Measurements from ENCODE around the gene UPK3B. TPM values are rescaled to one million over a fixed set of nuclear protein-coding genes. Genes with fewer than 3 reads are reported as not detected.
"Not testable (repeated sequence)": the region's sequence is repeated elsewhere in the genome, so short reads cannot be mapped to it uniquely, and the experiment has no call there.

The UPK3B gene
- total RNA-seq: 10 to 100 TPM in 1 of 5 donors, 1 to 10 TPM in 4; 4.6 to 10.6 (median 6.1) TPM
- 1.5 TPM for total RNA-seq (2013)
- 0 to 2.9 (median 0.70) reads per million in 29 experiments for total RNA-seq

GRCh38 chr7:76509931-76510877, at the start of gene UPK3B:
TSS of gene UPK3B (plus strand) at chr7:76510552. CDS start at chr7:76510653, 101 bp downstream.
- Histone ChIP-seq H3K4me3 (ENCODE audit: control insufficient read depth in 1 of 2, extremely low read depth in 1 of 2, low read length in 1 of 2) (no peak within 1 kb of the TSS), H3K36me3 (ENCODE audit: control insufficient read depth in 2 of 2, extremely low read depth in 1 of 2, insufficient read depth in 1 of 2, low read length in 1 of 2) (peaks cover 7 to 11% of the 10 kb centered on the region in 2 donors), H3K27ac (ENCODE audit: low read length) (no peak within 1 kb of the TSS), H3K27me3 (replicated peaks in 1 of 2; ENCODE audit: control insufficient read depth in 2 of 2, extremely low read depth in 1 of 2, insufficient read depth in 2 of 2, low read length in 1 of 2) (peaks cover 0 to 2% of the 10 kb centered on the region in 2 experiments), H3K9me3 (no peaks in the 10 kb centered on the region), H3K4me1 (ENCODE audit: control insufficient read depth in 1 of 2, extremely low read depth in 1 of 2, insufficient read depth in 2 of 2, low read length in 2 of 2) (no peaks in the 10 kb centered on the region)
- Mint-ChIP-seq H3K4me3 (no peak within 1 kb of the TSS), H3K4me1 (peaks cover 0 to 3% (median 0%) of the 10 kb centered on the region in 3 donors), H3K27ac (peak within 1 kb of the TSS in 1 of 2 donors; percentile 28), H3K27me3 (no peaks in the 10 kb centered on the region), H3K9me3 (no peaks in the 10 kb centered on the region), H3K36me3 (peaks cover 10% of the 10 kb centered on the region)
- CTCF ChIA-PET: no interaction called here
- DNase-seq: peak in 1 of 35 experiments; percentile 6
- peak in 1 of 4 experiments; percentile 27 for ATAC-seq (replicated peaks in 1 of 4)
- POLR2A ChIA-PET: no interaction called here
- 57% methylated on average over 9 of the region's 20 CpGs for WGBS (ENCODE audit: insufficient coverage)

GRCh38 chr7:76460767-76461166, 49.6 kb upstream of the UPK3B start:
- H3K27ac ChIP-seq (ENCODE audit: low read length); ATAC-seq (replicated peaks in 1 of 4); CTCF ChIA-PET; H3K4me1 ChIP-seq (ENCODE audit: control insufficient read depth in 1 of 2, extremely low read depth in 1 of 2, insufficient read depth in 2 of 2, low read length in 2 of 2); DNase-seq; H3K4me3 Mint-ChIP-seq; H3K36me3 ChIP-seq (ENCODE audit: control insufficient read depth in 2 of 2, extremely low read depth in 1 of 2, insufficient read depth in 1 of 2, low read length in 1 of 2); H3K36me3 Mint-ChIP-seq; H3K4me1 Mint-ChIP-seq; POLR2A ChIA-PET; H3K27ac Mint-ChIP-seq; H3K9me3 ChIP-seq; H3K27me3 Mint-ChIP-seq; H3K27me3 ChIP-seq (replicated peaks in 1 of 2; ENCODE audit: control insufficient read depth in 2 of 2, extremely low read depth in 1 of 2, insufficient read depth in 2 of 2, low read length in 1 of 2); H3K4me3 ChIP-seq (ENCODE audit: control insufficient read depth in 1 of 2, extremely low read depth in 1 of 2, low read length in 1 of 2); H3K9me3 Mint-ChIP-seq: not testable (repeated sequence)
- WGBS (ENCODE audit: insufficient coverage): no CpG with 5 or more reads among the region's 20 CpGs

- H3K36me3 Mint-ChIP-seq; H3K36me3 ChIP-seq (ENCODE audit: control insufficient read depth in 2 of 2, extremely low read depth in 1 of 2, insufficient read depth in 1 of 2, low read length in 1 of 2); H3K9me3 Mint-ChIP-seq; H3K27me3 ChIP-seq (replicated peaks in 1 of 2; ENCODE audit: control insufficient read depth in 2 of 2, extremely low read depth in 1 of 2, insufficient read depth in 2 of 2, low read length in 1 of 2); POLR2A ChIA-PET; H3K4me1 Mint-ChIP-seq; H3K4me1 ChIP-seq (ENCODE audit: control insufficient read depth in 1 of 2, extremely low read depth in 1 of 2, insufficient read depth in 2 of 2, low read length in 2 of 2); H3K27ac ChIP-seq (ENCODE audit: low read length); H3K9me3 ChIP-seq; H3K27ac Mint-ChIP-seq; H3K27me3 Mint-ChIP-seq; CTCF ChIA-PET: not testable (repeated sequence)
- peak in 32 of 35 experiments; percentile 9 to 72 (median 46) for DNase-seq
- H3K4me3 Mint-ChIP-seq: peak within 1 kb of the TSS; percentile 35 to 74 (median 43)
- ATAC-seq (replicated peaks in 1 of 4): peak; percentile 97 to 98 (median 98)
- WGBS (ENCODE audit: insufficient coverage): no CpG with 5 or more reads among the region's 54 CpGs
- peak within 1 kb of the TSS in 1 of 2 donors; percentile 28 for H3K4me3 ChIP-seq (ENCODE audit: control insufficient read depth in 1 of 2, extremely low read depth in 1 of 2, low read length in 1 of 2)
Observed at GRCh38 chr7:76461464-76462101, 48.8 kb upstream of the UPK3B start, which contains the start of gene DTX2. TSS of gene DTX2 (plus strand) at chr7:76461709. CDS start at chr7:76480510, 18,801 bp downstream.

- DNase-seq; H3K4me3 Mint-ChIP-seq; H3K4me1 ChIP-seq (ENCODE audit: control insufficient read depth in 1 of 2, extremely low read depth in 1 of 2, insufficient read depth in 2 of 2, low read length in 2 of 2); H3K9me3 ChIP-seq; H3K27ac ChIP-seq (ENCODE audit: low read length); H3K27me3 Mint-ChIP-seq; H3K4me1 Mint-ChIP-seq; CTCF ChIA-PET; H3K36me3 Mint-ChIP-seq; H3K27ac Mint-ChIP-seq; H3K4me3 ChIP-seq (ENCODE audit: control insufficient read depth in 1 of 2, extremely low read depth in 1 of 2, low read length in 1 of 2); H3K9me3 Mint-ChIP-seq; ATAC-seq (replicated peaks in 1 of 4); H3K27me3 ChIP-seq (replicated peaks in 1 of 2; ENCODE audit: control insufficient read depth in 2 of 2, extremely low read depth in 1 of 2, insufficient read depth in 2 of 2, low read length in 1 of 2); H3K36me3 ChIP-seq (ENCODE audit: control insufficient read depth in 2 of 2, extremely low read depth in 1 of 2, insufficient read depth in 1 of 2, low read length in 1 of 2); POLR2A ChIA-PET: not testable (repeated sequence)
- WGBS (ENCODE audit: insufficient coverage): no CpG with 5 or more reads among the region's 17 CpGs
Observed at GRCh38 chr7:76462271-76462882, 48.0 kb upstream of the UPK3B start.

- H3K27me3 Mint-ChIP-seq; H3K4me1 ChIP-seq (ENCODE audit: control insufficient read depth in 1 of 2, extremely low read depth in 1 of 2, insufficient read depth in 2 of 2, low read length in 2 of 2); POLR2A ChIA-PET; CTCF ChIA-PET; H3K27me3 ChIP-seq (replicated peaks in 1 of 2; ENCODE audit: control insufficient read depth in 2 of 2, extremely low read depth in 1 of 2, insufficient read depth in 2 of 2, low read length in 1 of 2); H3K27ac Mint-ChIP-seq; H3K36me3 ChIP-seq (ENCODE audit: control insufficient read depth in 2 of 2, extremely low read depth in 1 of 2, insufficient read depth in 1 of 2, low read length in 1 of 2); H3K4me3 ChIP-seq (ENCODE audit: control insufficient read depth in 1 of 2, extremely low read depth in 1 of 2, low read length in 1 of 2); H3K27ac ChIP-seq (ENCODE audit: low read length); DNase-seq; H3K4me3 Mint-ChIP-seq; H3K9me3 ChIP-seq; ATAC-seq (replicated peaks in 1 of 4); H3K9me3 Mint-ChIP-seq; H3K36me3 Mint-ChIP-seq: not testable (repeated sequence)
- WGBS (ENCODE audit: insufficient coverage): 80% methylated on average over 2 of the region's 5 CpGs
- peaks cover 4 to 11% (median 6%) of the 10 kb centered on the region in 3 donors for H3K4me1 Mint-ChIP-seq
Observed at GRCh38 chr7:76464959-76465358, 45.4 kb upstream of the UPK3B start.

GRCh38 chr7:76465950-76466349, 44.4 kb upstream of the UPK3B start:
- H3K9me3 Mint-ChIP-seq; H3K27ac ChIP-seq (ENCODE audit: low read length); H3K9me3 ChIP-seq; CTCF ChIA-PET; ATAC-seq (replicated peaks in 1 of 4); H3K4me1 ChIP-seq (ENCODE audit: control insufficient read depth in 1 of 2, extremely low read depth in 1 of 2, insufficient read depth in 2 of 2, low read length in 2 of 2); POLR2A ChIA-PET; H3K27me3 ChIP-seq (replicated peaks in 1 of 2; ENCODE audit: control insufficient read depth in 2 of 2, extremely low read depth in 1 of 2, insufficient read depth in 2 of 2, low read length in 1 of 2); H3K4me3 ChIP-seq (ENCODE audit: control insufficient read depth in 1 of 2, extremely low read depth in 1 of 2, low read length in 1 of 2); DNase-seq; H3K36me3 ChIP-seq (ENCODE audit: control insufficient read depth in 2 of 2, extremely low read depth in 1 of 2, insufficient read depth in 1 of 2, low read length in 1 of 2); H3K27me3 Mint-ChIP-seq; H3K27ac Mint-ChIP-seq; H3K4me3 Mint-ChIP-seq; H3K36me3 Mint-ChIP-seq: not testable (repeated sequence)
- WGBS (ENCODE audit: insufficient coverage): no CpG with 5 or more reads among the region's 8 CpGs
- H3K4me1 Mint-ChIP-seq: peaks cover 4 to 11% (median 6%) of the 10 kb centered on the region in 3 donors
